RWPE2 (cell line): Measurements from ENCODE around the gene AMER1.

Experiments
- ATAC-seq: fragments of 200-7000 bp; cut with Tn5 transposase; 3 replicates; pipeline ENCODE4 v1.9.1; 2021; ENCODE audit warnings: low read depth
- DNase-seq: peaks from one replicate; pipeline ENCODE4 v3.0.0-alpha.2; 2020; ENCODE audit warnings: low spot score
- H3K27ac ChIP-seq: fragments of 450-650 bp; 2 replicates; pipeline ENCODE4 v1.5.1; 2017; ENCODE audit warnings: mild to moderate bottlenecking; ENCODE audit not compliant: poor library complexity, severe bottlenecking
- H3K27me3 ChIP-seq: fragments of 250-450 bp; sonication (Bioruptor Pico); 2 replicates; pipeline ENCODE4 v1.5.1; 2021; ENCODE audit warnings: mild to moderate bottlenecking, moderate library complexity; ENCODE audit not compliant: insufficient read depth, poor library complexity, severe bottlenecking
- H3K36me3 ChIP-seq: fragments of 250-450 bp; sonication (Bioruptor Pico); 2 replicates; pipeline ENCODE4 v1.5.1; 2020; ENCODE audit warnings: low read depth, mild to moderate bottlenecking, moderate library complexity
- H3K4me1 ChIP-seq: fragments of 250-450 bp; sonication (Bioruptor Pico); 2 replicates; pipeline ENCODE4 v1.5.1; 2021; ENCODE audit warnings: mild to moderate bottlenecking, moderate library complexity; ENCODE audit not compliant: insufficient read depth, poor library complexity, severe bottlenecking
- H3K4me3 ChIP-seq: fragments of 250-450 bp; sonication (Bioruptor Pico); 2 replicates; pipeline ENCODE4 v1.5.1; 2021; ENCODE audit warnings: mild to moderate bottlenecking, moderate library complexity; ENCODE audit not compliant: severe bottlenecking
- H3K9me3 ChIP-seq: fragments of 250-450 bp; sonication (Bioruptor Pico); 2 replicates; pipeline ENCODE4 v1.5.1; 2021; ENCODE audit warnings: mild to moderate bottlenecking, moderate library complexity; ENCODE audit not compliant: severe bottlenecking
- TF ChIP-seq, protein P1 (sequence below): fragments of 450-650 bp; IDR thresholded peaks from one replicate; pipeline ENCODE4 v1.5.1; 2017; ENCODE audit warnings: mild to moderate bottlenecking, moderate library complexity; ENCODE audit not compliant: poor library complexity, severe bottlenecking

Gene AMER1

DNA sequence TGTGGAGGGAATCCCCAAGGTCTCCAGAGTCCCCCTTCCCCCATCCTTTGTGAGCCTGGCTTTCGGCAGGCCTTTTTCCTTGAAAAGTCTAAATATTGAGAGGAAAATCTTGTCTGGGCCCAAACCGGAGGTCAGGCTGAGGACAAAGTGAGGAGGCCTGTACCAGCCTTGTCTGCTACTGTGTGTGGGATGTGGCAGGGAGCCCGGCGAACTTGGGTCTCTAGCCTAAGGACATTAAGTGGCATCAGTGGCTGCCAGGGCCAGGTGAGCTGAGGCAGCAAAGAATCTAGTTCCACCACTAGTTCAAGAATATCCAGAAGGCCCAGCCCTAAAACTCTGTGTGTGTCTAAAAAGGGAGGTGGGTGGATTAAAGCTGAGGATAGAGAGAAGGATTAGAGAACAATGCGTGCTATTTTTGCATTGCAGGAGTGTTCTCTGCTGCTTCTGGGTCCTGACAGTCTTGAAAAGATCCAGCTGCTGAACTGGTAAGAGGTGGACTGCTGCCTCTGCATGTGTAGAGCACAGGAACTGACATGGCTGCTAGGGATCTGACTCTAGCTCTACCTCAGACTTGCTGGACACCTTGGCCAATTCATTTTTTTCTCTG is 1.2 kb upstream of the AMER1 start:
- H3K9me3 ChIP-seq: no peaks in the 10 kb centered on the region
- peak overlapping the region; percentile 64 for H3K27ac ChIP-seq
- ATAC-seq (no peak), DNase-seq (no peak)
- no peaks in the 10 kb centered on the region for H3K4me1 ChIP-seq
- no peaks in the 10 kb centered on the region for H3K36me3 ChIP-seq
- TF ChIP-seq, protein P1, sequence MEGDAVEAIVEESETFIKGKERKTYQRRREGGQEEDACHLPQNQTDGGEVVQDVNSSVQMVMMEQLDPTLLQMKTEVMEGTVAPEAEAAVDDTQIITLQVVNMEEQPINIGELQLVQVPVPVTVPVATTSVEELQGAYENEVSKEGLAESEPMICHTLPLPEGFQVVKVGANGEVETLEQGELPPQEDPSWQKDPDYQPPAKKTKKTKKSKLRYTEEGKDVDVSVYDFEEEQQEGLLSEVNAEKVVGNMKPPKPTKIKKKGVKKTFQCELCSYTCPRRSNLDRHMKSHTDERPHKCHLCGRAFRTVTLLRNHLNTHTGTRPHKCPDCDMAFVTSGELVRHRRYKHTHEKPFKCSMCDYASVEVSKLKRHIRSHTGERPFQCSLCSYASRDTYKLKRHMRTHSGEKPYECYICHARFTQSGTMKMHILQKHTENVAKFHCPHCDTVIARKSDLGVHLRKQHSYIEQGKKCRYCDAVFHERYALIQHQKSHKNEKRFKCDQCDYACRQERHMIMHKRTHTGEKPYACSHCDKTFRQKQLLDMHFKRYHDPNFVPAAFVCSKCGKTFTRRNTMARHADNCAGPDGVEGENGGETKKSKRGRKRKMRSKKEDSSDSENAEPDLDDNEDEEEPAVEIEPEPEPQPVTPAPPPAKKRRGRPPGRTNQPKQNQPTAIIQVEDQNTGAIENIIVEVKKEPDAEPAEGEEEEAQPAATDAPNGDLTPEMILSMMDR: no peak
- H3K4me3 ChIP-seq: peak overlapping the region; percentile 77
- H3K27me3 ChIP-seq: no peaks in the 10 kb centered on the region

GRCh38 chrX:64205735-64206501 is 410 bp upstream of the AMER1 start:
- DNase-seq: peak; percentile 88
- no peaks in the 10 kb centered on the region for H3K36me3 ChIP-seq
- peak overlapping the region; percentile 64 for H3K27ac ChIP-seq
- H3K9me3 ChIP-seq: no peaks in the 10 kb centered on the region
- TF ChIP-seq, protein P1: no peak
- peak overlapping the region; percentile 77 for H3K4me3 ChIP-seq
- H3K27me3 ChIP-seq: no peaks in the 10 kb centered on the region
- ATAC-seq: peak; percentile 92
- no peaks in the 10 kb centered on the region for H3K4me1 ChIP-seq

DNA sequence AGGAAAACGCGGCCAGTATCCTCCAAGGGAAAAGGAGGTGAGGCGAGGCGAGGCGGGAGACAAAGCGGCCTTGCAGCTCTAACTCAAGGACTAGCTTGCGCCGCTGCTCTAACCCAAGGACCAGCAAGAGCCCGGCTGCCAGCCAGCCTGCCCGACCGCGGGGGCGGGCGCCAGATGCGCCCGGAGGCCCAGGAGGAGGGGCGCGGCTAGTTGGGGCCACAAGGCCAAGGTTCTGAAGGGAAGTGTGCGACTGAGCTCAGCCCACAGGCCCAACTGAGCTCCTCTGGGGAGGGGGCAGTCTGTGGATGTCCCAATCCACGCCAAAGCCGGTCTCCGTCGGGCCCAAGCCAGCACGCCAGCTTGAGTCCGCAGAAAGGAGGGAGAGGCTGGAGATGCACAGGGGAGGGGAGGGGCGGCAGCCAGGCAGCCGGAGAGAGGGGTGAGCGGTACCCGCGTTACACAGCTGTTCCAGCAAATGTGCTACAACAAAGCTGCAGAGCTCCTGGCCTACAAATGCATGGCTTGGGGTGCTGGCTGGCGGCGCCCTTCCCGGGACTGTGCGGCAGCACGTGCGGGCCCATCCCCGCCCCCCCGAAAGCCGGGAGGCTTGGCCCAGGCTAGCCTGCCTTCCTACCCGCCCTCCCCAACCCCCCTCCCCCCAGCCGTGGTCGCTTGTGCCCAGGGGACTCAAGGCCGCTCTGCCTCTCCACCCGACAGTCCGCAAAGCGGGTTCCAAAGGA is 637 bp downstream of the AMER1 start:
- TF ChIP-seq, protein P1: no peak
- no peaks in the 10 kb centered on the region for H3K9me3 ChIP-seq
- DNase-seq (no peak), ATAC-seq (peak; percentile 36)
- no peaks in the 10 kb centered on the region for H3K27me3 ChIP-seq
- H3K27ac ChIP-seq: peak overlapping the region; percentile 64
- peak overlapping the region; percentile 77 for H3K4me3 ChIP-seq
- no peaks in the 10 kb centered on the region for H3K4me1 ChIP-seq
- no peaks in the 10 kb centered on the region for H3K36me3 ChIP-seq

DNA sequence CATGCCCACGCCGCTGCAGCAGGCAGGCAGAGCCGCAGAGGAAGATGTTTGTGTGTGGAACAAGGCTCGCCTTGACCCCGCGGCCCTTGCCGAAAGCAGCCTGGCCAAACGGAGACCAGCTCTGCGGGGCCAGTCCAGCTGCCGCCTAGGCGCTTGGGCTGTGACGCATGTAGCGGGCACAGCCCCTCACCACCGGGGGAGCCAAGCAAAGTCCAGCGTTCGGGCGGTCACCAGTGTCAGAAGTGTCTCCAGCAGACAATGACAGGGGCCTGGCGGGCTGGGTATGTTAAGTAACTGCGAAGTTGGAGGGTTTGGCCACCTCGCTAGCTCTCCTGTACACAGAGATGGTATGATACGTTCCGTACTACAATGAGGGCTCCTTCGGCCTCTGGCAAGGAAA is 1.3 kb downstream of the AMER1 start:
- peak overlapping the region; percentile 77 for H3K4me3 ChIP-seq
- ATAC-seq (no peak), DNase-seq (no peak)
- TF ChIP-seq, protein P1: no peak
- no peaks in the 10 kb centered on the region for H3K9me3 ChIP-seq
- no peaks in the 10 kb centered on the region for H3K4me1 ChIP-seq
- no peaks in the 10 kb centered on the region for H3K36me3 ChIP-seq
- no peaks in the 10 kb centered on the region for H3K27me3 ChIP-seq
- no peak overlapping the region for H3K27ac ChIP-seq
